ENCODE measurements around the gene PLXNA4.

- TF ChIP-seq POLR2AphosphoS5 (IDR thresholded peaks at IDR 0.05) (no peak), POLR2A (IDR thresholded peaks at IDR 0.05) (no peak), CTCF (IDR thresholded peaks at IDR 0.05 in 8 of 11, conservative IDR thresholded peaks at IDR 0.05 in 3 of 11) (no peak)
Measured at GRCh38 chr7:132557489-132558044, 18.7 kb downstream of the PLXNA4 start.
